ENCODE results near the gene DGCR2. TPM values are rescaled to one million over a fixed set of nuclear protein-coding genes. Genes with fewer than 3 reads are reported as not detected.

The DGCR2 gene
- total RNA-seq, 1 donor from 2014 or later: 20.6 TPM

DNA sequence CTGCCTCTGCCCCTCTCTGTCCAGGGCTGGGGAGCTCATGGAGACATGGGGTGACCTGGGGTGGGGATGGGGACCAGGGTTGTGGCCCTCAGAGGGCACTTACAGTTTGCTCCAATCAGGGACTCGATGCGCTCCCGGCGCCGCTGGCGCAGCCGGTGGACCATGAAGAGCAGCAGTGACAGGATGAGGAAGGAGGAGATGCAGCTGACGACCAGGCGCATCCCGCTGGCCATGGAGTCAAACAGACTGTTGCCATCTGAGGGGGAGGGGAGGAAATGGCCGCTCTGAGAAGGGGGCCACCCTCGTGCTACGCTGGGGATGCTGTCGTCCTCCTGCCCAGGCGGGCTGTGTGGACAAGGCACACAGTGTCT is 80.5 kb downstream of the DGCR2 start:
- no peak overlapping the region for H2AFZ ChIP-seq (replicated peaks)
- Mint-ChIP-seq H3K4me3 (no peak overlapping the region), H3K27ac (no peak overlapping the region), H3K27me3 (ENCODE audit: insufficient read depth, low read depth) (peaks cover 2% of the 10 kb centered on the region), H3K4me1 (no peaks in the 10 kb centered on the region), H3K36me3 (peaks cover 22% of the 10 kb centered on the region), H3K9me3 (no peaks in the 10 kb centered on the region)
- no peak overlapping the region for H3K27ac ChIP-seq
- H3K36me3 ChIP-seq: no peaks in the 10 kb centered on the region
- no peak overlapping the region for H3K9ac ChIP-seq
- no peaks in the 10 kb centered on the region for H3F3A ChIP-seq (ENCODE audit: low read depth)
- no peaks in the 10 kb centered on the region for H3K9me3 ChIP-seq (ENCODE audit: low read depth)
- H3K27me3 ChIP-seq: no peaks in the 10 kb centered on the region
- H3K4me1 ChIP-seq: no peaks in the 10 kb centered on the region
- no peaks in the 10 kb centered on the region for H3K79me2 ChIP-seq (ENCODE audit: low read depth)
- peaks cover 21% of the 10 kb centered on the region for H4K20me1 ChIP-seq (ENCODE audit: low read depth)
- TF ChIP-seq EZH2phosphoT487 (IDR thresholded peaks at IDR 0.05): no peak
- TF ChIP-seq, protein P1, sequence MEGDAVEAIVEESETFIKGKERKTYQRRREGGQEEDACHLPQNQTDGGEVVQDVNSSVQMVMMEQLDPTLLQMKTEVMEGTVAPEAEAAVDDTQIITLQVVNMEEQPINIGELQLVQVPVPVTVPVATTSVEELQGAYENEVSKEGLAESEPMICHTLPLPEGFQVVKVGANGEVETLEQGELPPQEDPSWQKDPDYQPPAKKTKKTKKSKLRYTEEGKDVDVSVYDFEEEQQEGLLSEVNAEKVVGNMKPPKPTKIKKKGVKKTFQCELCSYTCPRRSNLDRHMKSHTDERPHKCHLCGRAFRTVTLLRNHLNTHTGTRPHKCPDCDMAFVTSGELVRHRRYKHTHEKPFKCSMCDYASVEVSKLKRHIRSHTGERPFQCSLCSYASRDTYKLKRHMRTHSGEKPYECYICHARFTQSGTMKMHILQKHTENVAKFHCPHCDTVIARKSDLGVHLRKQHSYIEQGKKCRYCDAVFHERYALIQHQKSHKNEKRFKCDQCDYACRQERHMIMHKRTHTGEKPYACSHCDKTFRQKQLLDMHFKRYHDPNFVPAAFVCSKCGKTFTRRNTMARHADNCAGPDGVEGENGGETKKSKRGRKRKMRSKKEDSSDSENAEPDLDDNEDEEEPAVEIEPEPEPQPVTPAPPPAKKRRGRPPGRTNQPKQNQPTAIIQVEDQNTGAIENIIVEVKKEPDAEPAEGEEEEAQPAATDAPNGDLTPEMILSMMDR (IDR thresholded peaks at IDR 0.05): no peak
- TF ChIP-seq EZH2 (IDR thresholded peaks at IDR 0.05): no peak
- no peak overlapping the region for H3K4me2 ChIP-seq
- no peak for DNase-seq (ENCODE audit: low spot score)
- no peak overlapping the region for H3K4me3 ChIP-seq

DNA sequence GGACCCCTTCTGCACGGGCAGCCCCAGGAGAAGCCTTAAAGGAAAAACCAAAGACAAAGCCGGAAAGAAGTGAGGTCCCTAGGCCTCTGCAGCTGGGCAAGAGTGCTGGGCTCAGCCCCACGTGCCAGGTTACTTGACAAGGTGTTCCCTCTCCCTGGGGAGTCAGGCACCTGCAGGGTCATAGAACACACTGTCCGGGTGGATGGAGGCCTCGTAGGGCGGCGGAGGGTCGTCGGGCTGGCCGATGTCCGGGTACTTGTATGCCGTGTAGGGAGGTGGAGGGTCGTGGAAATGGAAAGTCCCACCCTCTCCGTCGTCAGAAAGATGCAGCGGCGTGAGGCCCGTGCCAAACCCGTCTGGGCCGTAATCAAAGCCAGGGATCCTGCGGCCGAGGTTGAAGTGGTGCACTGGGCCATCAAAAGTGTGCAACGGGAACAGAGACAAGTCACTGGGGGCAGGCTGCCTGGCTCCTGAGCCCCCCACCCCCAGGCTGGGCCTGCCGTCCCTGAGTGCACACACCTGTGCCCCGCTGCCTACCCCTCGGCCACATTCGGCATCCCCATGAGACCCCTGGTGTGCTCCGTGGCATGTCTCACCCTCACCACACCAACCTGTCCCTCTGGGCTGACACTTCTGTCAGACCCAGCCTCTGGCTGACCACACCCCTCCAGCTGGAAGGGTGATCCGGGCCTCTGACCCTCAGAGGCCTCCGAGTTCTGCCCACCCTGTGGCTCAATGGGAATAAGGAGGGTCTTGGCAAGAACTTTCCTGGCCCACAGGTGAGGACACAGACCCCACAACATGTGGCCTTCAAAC is 81.1 kb downstream of the DGCR2 start:
- no peak overlapping the region for H3K4me3 Mint-ChIP-seq
- no peak overlapping the region for H3K4me2 ChIP-seq
- H3K9me3 ChIP-seq (ENCODE audit: low read depth): no peaks in the 10 kb centered on the region
- H3K9me3 Mint-ChIP-seq: no peaks in the 10 kb centered on the region
- no peak overlapping the region for H3K4me3 ChIP-seq
- H3K79me2 ChIP-seq (ENCODE audit: low read depth): no peaks in the 10 kb centered on the region
- H3K4me1 ChIP-seq: no peaks in the 10 kb centered on the region
- no peak overlapping the region for H2AFZ ChIP-seq (replicated peaks)
- peaks cover 2% of the 10 kb centered on the region for H3F3A ChIP-seq (ENCODE audit: low read depth)
- no peak overlapping the region for H3K9ac ChIP-seq
- H3K27me3 ChIP-seq: no peaks in the 10 kb centered on the region
- H3K27ac ChIP-seq: no peak overlapping the region
- peaks cover 5% of the 10 kb centered on the region for H3K27me3 Mint-ChIP-seq (ENCODE audit: insufficient read depth, low read depth)
- H4K20me1 ChIP-seq (ENCODE audit: low read depth): peaks cover 27% of the 10 kb centered on the region
- TF ChIP-seq EZH2 (IDR thresholded peaks at IDR 0.05): no peak
- TF ChIP-seq, protein P1 (IDR thresholded peaks at IDR 0.05): no peak
- TF ChIP-seq EZH2phosphoT487 (IDR thresholded peaks at IDR 0.05): no peak
- H3K36me3 Mint-ChIP-seq: peaks cover 19% of the 10 kb centered on the region
- H3K36me3 ChIP-seq: no peaks in the 10 kb centered on the region
- DNase-seq (ENCODE audit: low spot score): no peak
- no peak overlapping the region for H3K27ac Mint-ChIP-seq
- peaks cover 2% of the 10 kb centered on the region for H3K4me1 Mint-ChIP-seq

DNA sequence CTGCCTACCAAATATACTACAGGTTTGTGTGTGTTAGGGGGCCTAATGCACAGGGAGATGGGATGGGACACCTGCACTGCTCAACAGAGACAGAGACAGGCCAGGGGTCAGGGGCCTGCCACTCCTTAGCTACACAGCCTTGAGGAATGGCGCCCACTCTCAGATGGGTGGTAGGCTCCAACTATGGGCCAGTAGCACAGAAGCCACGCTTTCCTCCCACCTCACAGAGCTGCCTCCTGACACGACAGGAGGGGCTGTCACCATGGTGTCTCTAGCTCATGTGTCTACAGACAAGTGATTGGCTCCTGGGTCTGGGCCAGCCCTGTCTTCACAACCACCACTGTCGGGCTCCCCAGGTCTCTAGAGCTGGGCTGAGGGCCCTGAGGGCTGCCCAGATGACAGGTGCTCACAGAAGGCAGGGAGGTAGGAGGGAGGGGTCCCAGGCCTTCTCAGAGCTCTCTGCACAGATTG is 81.8 kb downstream of the DGCR2 start:
- peaks cover 16% of the 10 kb centered on the region for H3K36me3 Mint-ChIP-seq
- DNase-seq (ENCODE audit: low spot score): no peak
- H2AFZ ChIP-seq (replicated peaks): no peak overlapping the region
- no peak overlapping the region for H3K4me3 ChIP-seq
- H3K36me3 ChIP-seq: no peaks in the 10 kb centered on the region
- no peaks in the 10 kb centered on the region for H3K9me3 ChIP-seq (ENCODE audit: low read depth)
- peaks cover 34% of the 10 kb centered on the region for H4K20me1 ChIP-seq (ENCODE audit: low read depth)
- H3K27ac Mint-ChIP-seq: no peak overlapping the region
- H3K79me2 ChIP-seq (ENCODE audit: low read depth): no peaks in the 10 kb centered on the region
- no peak overlapping the region for H3K4me2 ChIP-seq
- no peak for TF ChIP-seq EZH2phosphoT487 (IDR thresholded peaks at IDR 0.05)
- TF ChIP-seq EZH2 (IDR thresholded peaks at IDR 0.05): no peak
- TF ChIP-seq, protein P1 (IDR thresholded peaks at IDR 0.05): no peak
- no peak overlapping the region for H3K4me3 Mint-ChIP-seq
- H3K27ac ChIP-seq: no peak overlapping the region
- no peaks in the 10 kb centered on the region for H3K27me3 ChIP-seq
- peaks cover 3% of the 10 kb centered on the region for H3K4me1 Mint-ChIP-seq
- H3K9ac ChIP-seq: no peak overlapping the region
- H3K9me3 Mint-ChIP-seq: no peaks in the 10 kb centered on the region
- peaks cover 9% of the 10 kb centered on the region for H3F3A ChIP-seq (ENCODE audit: low read depth)
- H3K27me3 Mint-ChIP-seq (ENCODE audit: insufficient read depth, low read depth): peaks cover 5% of the 10 kb centered on the region
- H3K4me1 ChIP-seq: no peaks in the 10 kb centered on the region
